ENCODE results near the gene UNK.

Gene UNK

DNA sequence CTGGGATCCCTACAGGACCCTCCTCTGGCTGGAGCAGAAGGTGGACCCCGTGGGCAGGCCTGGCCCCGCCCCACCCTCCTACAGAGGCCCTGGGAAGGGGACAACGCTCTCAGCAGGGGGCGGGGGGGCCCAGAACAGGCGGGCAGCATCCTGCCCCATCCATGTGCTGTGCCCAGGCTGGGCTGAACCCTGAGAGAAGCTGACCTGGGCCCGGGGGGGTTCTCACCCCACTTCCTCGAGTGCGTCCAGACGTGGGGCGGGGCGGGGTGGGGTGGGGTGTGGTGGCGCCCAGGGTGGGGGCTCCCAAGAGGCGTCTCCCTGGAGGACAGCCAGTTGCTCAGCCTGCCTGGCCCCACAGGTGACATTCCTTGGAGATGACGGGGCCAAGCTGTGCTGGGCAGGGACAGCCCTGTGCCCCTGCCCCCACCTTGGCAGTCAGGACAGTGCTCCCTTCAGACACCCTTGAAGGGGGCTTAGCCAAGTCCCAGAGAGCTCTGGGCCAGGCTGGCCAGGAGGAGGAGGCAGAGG lies 60.0 kb downstream of the UNK start:
- ChIA-PET CTCF (interaction anchor here (0.6 to 2.3 kb wide), 4 partner anchors 11 to 163 kb away, joined by 4 to 13 read pairs (median 5); partner anchors contain the start of gene WBP2), POLR2A (interaction anchor here (3.4 to 4.4 kb wide), 2 partner anchors 11 to 65 kb away, joined by 22 to 39 read pairs; partner anchors contain the start of gene WBP2)
- no peak for TF ChIP-seq LEF1 (IDR thresholded peaks at IDR 0.05; ENCODE audit: borderline replicate concordance)
- TF ChIP-seq, protein P1, sequence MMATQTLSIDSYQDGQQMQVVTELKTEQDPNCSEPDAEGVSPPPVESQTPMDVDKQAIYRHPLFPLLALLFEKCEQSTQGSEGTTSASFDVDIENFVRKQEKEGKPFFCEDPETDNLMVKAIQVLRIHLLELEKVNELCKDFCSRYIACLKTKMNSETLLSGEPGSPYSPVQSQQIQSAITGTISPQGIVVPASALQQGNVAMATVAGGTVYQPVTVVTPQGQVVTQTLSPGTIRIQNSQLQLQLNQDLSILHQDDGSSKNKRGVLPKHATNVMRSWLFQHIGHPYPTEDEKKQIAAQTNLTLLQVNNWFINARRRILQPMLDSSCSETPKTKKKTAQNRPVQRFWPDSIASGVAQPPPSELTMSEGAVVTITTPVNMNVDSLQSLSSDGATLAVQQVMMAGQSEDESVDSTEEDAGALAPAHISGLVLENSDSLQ (IDR thresholded peaks at IDR 0.05): no peak
- TF ChIP-seq CTBP1 (IDR thresholded peaks at IDR 0.05; ENCODE audit: borderline replicate concordance): no peak
- no peak for TF ChIP-seq ARNT (IDR thresholded peaks at IDR 0.05)
- no peak for TF ChIP-seq FOXA1 (IDR thresholded peaks at IDR 0.05)
- no peak for TF ChIP-seq NFRKB (IDR thresholded peaks at IDR 0.05)
- no peak for TF ChIP-seq SP1 (IDR thresholded peaks at IDR 0.05)
- no peak for TF ChIP-seq SUZ12 (IDR thresholded peaks at IDR 0.05)
- no peak for TF ChIP-seq FOXM1 (IDR thresholded peaks at IDR 0.05; ENCODE audit: borderline replicate concordance)
- TF ChIP-seq ZNF384 (IDR thresholded peaks at IDR 0.05): no peak
- TF ChIP-seq TARDBP (IDR thresholded peaks at IDR 0.05): no peak
- no peak for TF ChIP-seq FOXK2 (IDR thresholded peaks at IDR 0.05)
- TF ChIP-seq HDGF (IDR thresholded peaks at IDR 0.05; ENCODE audit: borderline replicate concordance): no peak
- TF ChIP-seq L3MBTL2 (conservative IDR thresholded peaks at IDR 0.05): no peak
- no peak for TF ChIP-seq BHLHE40 (IDR thresholded peaks at IDR 0.05; ENCODE audit: borderline replicate concordance)
- TF ChIP-seq ELF4 (IDR thresholded peaks at IDR 0.05): no peak
- DNase-seq (ENCODE audit: extremely low spot score): no peak

DNA sequence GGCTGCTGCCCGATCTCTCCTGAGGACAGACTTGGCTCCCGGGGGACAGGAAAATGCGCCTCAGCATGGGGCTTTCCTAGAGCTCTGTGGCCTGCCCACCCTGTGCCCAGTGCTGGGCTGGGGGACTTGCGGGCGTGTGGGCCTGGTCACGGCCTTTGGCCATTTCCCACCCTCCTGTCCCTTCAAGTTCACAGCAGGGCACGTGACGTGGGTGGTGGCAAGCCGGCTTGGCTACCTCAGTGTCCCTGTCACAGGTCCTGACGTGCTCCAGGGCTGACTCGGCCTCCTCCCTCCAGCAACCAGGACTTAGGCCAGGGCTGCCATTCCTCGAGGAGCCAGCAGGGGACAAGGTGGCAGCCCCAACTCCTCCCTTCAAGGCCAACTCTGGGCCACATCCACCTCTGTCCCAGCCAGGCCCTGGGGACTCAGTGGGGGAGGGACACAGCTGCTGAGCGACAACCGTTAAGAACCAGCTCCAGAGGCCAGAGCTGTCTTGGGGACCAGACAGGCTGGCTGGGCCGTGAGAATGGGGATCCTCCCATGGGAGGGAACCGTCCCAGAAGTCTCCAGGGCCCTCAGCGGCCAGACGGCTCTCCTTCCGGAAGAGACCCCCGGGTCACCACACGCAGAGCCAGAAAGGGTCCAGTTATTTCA lies 60.6 kb downstream of the UNK start:
- ChIA-PET POLR2A (interaction anchor here (1.1 to 4.4 kb wide), 4 partner anchors 10 to 65 kb away, joined by 3 to 39 read pairs (median 13); partner anchors contain the start of genes UNK and WBP2), CTCF (interaction anchor here (0.6 to 2.3 kb wide), 4 partner anchors 11 to 164 kb away, joined by 4 to 13 read pairs (median 5); partner anchors contain the start of gene WBP2)
- TF ChIP-seq L3MBTL2 (conservative IDR thresholded peaks at IDR 0.05): no peak
- peak; percentile 61; the same call in 1 of the 2 replicates for TF ChIP-seq HDGF (IDR thresholded peaks at IDR 0.05; ENCODE audit: borderline replicate concordance)
- peak; percentile 88 for DNase-seq (ENCODE audit: extremely low spot score)

DNA sequence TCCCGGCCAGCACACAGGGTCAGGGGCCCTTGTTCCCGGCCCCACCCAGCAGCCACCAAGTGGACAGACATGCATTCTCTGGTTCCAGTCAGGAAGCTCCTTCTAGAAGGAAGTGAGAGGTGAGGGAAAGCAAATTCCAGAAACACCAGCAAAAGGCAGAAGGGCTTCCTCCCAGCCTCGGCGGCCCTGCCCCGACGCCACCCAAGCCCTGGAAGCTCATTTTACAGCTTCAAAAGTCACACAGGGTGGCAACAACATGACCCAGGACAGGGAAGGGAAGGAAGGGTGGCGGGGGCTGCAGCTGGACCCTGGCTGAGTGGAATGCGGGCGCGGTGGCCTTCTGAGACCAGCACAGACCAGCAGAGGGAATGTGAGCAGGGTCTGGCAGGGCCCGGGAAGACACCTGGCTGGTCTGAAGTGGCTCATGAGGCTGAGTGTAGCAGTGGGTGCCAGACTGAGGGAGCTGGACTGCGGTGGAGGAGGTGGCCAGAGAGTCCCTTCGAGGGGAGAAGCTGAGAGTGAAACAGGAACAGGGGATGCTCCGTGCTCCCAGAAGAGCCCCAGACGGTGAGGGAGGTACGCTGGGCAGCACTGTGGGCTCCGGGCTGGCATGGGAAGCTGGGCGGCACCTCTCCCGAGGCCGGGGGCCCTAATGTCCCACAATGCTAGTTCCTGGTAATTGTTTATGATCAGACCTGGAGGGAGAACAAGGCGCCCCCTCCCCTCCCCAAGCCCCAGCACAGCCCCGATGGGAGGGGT lies 61.5 kb downstream of the UNK start:
- no peak for DNase-seq (ENCODE audit: extremely low spot score)
- no peak for TF ChIP-seq NFRKB (IDR thresholded peaks at IDR 0.05)
- ChIA-PET CTCF (interaction anchor here (0.8 to 2.3 kb wide), 3 partner anchors 10 to 27 kb away, joined by 3 to 13 read pairs (median 5); partner anchors contain the start of gene WBP2), POLR2A (interaction anchor here (1.1 to 4.4 kb wide), 4 partner anchors 9 to 66 kb away, joined by 3 to 39 read pairs (median 13); partner anchors contain the start of genes UNK and WBP2)

DNA sequence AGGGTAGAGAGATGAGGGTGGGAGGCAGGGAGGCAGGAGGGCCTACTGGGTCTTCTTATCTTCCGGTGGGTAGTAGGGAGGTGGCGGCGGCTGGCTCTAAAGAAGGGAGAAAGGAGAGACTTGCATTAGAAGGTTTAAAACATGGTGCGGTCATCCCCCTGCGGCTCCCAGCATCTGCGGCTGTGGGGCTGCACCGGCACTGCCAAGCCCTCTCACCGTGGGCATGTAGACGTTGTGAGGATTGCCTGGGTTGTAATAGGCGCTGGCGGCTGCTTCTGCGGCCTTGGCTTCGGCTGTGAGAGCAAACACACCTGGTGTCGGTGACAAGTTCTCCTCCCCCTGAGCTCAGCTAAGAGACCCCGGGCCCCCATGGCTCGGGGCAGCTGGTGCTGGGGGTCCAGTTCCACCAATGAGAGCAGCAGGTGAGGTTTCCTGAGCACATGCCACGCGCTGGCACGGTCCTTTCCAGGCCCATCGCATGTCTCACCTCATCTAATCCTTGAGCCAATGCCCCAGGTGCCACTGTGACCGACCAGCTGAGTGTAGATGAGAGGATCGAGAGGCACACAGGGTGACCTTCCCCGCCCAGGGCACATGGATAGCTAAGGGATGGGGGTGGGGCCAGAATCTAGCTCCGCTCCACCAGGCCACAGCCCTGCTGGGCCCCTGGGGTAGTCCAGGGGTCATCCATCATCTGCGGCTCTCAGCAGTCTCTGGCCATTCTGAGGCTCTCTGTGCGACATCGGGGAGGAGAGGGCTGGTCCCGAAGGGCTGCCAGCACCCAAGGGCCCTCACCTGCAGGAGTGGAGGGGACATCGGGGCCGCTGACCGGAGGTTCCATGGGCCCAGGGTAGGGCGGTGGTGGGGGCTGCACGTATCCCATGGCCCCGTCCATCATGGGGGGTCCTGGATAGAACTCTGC lies 62.3 kb downstream of the UNK start:
- POLR2A ChIA-PET: interaction anchor here (3.4 to 4.4 kb wide), 2 partner anchors 8 to 67 kb away, joined by 22 to 39 read pairs; partner anchors contain the start of gene WBP2
- DNase-seq (ENCODE audit: extremely low spot score): no peak
- no peak for TF ChIP-seq CTBP1 (IDR thresholded peaks at IDR 0.05; ENCODE audit: borderline replicate concordance)
- TF ChIP-seq SUZ12 (IDR thresholded peaks at IDR 0.05): no peak
- TF ChIP-seq TARDBP (IDR thresholded peaks at IDR 0.05): no peak
- TF ChIP-seq L3MBTL2 (conservative IDR thresholded peaks at IDR 0.05): no peak
- TF ChIP-seq FOXM1 (IDR thresholded peaks at IDR 0.05; ENCODE audit: borderline replicate concordance): no peak
- TF ChIP-seq, protein P1 (IDR thresholded peaks at IDR 0.05): no peak
- no peak for TF ChIP-seq FOXA1 (IDR thresholded peaks at IDR 0.05)
- no peak for TF ChIP-seq FOXK2 (IDR thresholded peaks at IDR 0.05)
- no peak for TF ChIP-seq ZNF384 (IDR thresholded peaks at IDR 0.05)
- no peak for TF ChIP-seq BHLHE40 (IDR thresholded peaks at IDR 0.05; ENCODE audit: borderline replicate concordance)
- TF ChIP-seq SP1 (IDR thresholded peaks at IDR 0.05): no peak
- TF ChIP-seq ELF4 (IDR thresholded peaks at IDR 0.05): no peak
- no peak for TF ChIP-seq ARNT (IDR thresholded peaks at IDR 0.05)
- no peak for TF ChIP-seq HDGF (IDR thresholded peaks at IDR 0.05; ENCODE audit: borderline replicate concordance)
- no peak for TF ChIP-seq NFRKB (IDR thresholded peaks at IDR 0.05)
- TF ChIP-seq LEF1 (IDR thresholded peaks at IDR 0.05; ENCODE audit: borderline replicate concordance): no peak
- CTCF ChIA-PET: interaction anchor here (0.8 to 2.3 kb wide), 5 partner anchors 9 to 85 kb away, joined by 3 to 13 read pairs (median 5); partner anchors contain the start of gene WBP2

DNA sequence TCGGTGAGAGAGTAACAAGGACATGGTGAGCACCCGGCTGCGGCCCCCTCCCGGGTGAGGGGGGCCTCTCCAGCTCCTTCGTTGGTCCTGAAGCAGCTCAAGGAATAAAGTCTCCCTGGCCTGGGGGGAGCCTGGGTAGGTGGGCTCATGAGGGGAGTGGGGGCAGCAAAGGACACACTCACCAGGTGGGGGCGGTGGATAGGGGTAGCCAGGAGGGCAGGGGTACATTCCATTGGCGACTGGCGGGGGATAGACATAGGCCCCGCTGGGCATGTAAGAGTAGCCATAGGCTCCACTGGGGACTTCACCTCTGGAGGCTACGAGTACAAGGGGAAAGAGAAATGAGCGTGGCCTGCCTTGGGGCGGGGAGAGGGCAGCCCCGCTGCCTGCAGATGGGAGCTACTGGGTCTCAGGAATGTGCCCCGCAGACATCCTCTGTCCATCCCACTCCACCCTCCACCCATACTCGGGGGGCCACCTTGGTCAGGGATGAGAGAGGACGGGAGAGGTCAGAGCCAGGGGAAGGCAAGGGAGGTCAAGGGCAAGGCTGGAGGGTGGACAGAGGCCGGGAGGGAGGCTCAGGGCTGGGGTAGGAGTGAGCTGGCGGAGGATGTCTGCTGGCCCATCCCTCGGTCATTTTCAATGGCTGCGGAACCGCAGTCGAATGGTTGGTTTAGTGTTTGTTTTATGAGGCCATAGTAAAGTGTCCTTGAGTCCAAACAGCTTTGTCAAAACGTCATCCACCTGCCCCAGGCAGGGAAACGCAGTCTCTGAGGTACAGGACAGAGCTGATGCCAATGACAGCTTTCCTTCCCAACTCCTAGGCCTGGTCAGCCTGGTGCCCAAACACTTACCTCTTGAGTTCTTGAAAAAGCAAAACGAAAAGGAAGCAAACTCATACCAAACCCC lies 63.3 kb downstream of the UNK start:
- ChIA-PET CTCF (interaction anchor here (0.6 to 2.0 kb wide), 11 partner anchors 9 to 195 kb away, joined by 3 to 12 read pairs (median 3); no protein-coding TSS in a partner anchor), POLR2A (interaction anchor here (0.7 to 4.4 kb wide), 5 partner anchors 7 to 68 kb away, joined by 3 to 39 read pairs (median 14); partner anchors contain the start of gene WBP2)
- no peak for DNase-seq (ENCODE audit: extremely low spot score)
- TF ChIP-seq SUZ12 (IDR thresholded peaks at IDR 0.05): no peak

Data from HEK293T (cell line).